Superior temporal gyrus (tissue), 1 donor: ENCODE data around the gene ELF4.

ENCODE experiments used
- DNase-seq: peaks from one replicate; pipeline ENCODE4 v3.0.0-alpha.2; 2016; ENCODE audit errors: extremely low spot score

ELF4 gene

GRCh38 chrX:130110379-130111219 is at the start of gene ELF4:
TSS of gene ELF4 (minus strand) at chrX:130110497. CDS start at chrX:130081330, 29,167 bp downstream.
- DNase-seq: no peak

GRCh38 chrX:130159776-130160175 is 49.5 kb upstream of the ELF4 start:
- DNase-seq: no peak

- no peak for DNase-seq
Observed at GRCh38 chrX:130158311-130158710, 48.0 kb upstream of the ELF4 start.

- no peak for DNase-seq
Observed at GRCh38 chrX:130155564-130155963, 45.3 kb upstream of the ELF4 start.

- no peak for DNase-seq
Observed at GRCh38 chrX:130147631-130148030, 37.3 kb upstream of the ELF4 start.

- DNase-seq: no peak
Observed at GRCh38 chrX:130145123-130145522, 34.8 kb upstream of the ELF4 start.

- DNase-seq: no peak
Observed at GRCh38 chrX:130144509-130144908, 34.2 kb upstream of the ELF4 start.

- no peak for DNase-seq
Observed at GRCh38 chrX:130139474-130140201, 29.3 kb upstream of the ELF4 start.

- DNase-seq: no peak
Observed at GRCh38 chrX:130136961-130137360, 26.7 kb upstream of the ELF4 start.

GRCh38 chrX:130136496-130136895 is 26.2 kb upstream of the ELF4 start:
- no peak for DNase-seq

- no peak for DNase-seq
Observed at GRCh38 chrX:130130990-130131389, 20.7 kb upstream of the ELF4 start.

GRCh38 chrX:130125091-130125874 is 15.0 kb upstream of the ELF4 start:
- DNase-seq: peak; percentile 21

GRCh38 chrX:130124577-130124976 is 14.3 kb upstream of the ELF4 start:
- DNase-seq: no peak

GRCh38 chrX:130121505-130121800 is 11.2 kb upstream of the ELF4 start:
- no peak for DNase-seq

- DNase-seq: peak; percentile 29
Observed at GRCh38 chrX:130120746-130121504, 10.6 kb upstream of the ELF4 start.

- DNase-seq: no peak
Observed at GRCh38 chrX:130120321-130120731, 10.0 kb upstream of the ELF4 start.

GRCh38 chrX:130119312-130119898 is 9.1 kb upstream of the ELF4 start:
- DNase-seq: no peak

GRCh38 chrX:130118441-130119311 is 8.4 kb upstream of the ELF4 start:
- DNase-seq: no peak

GRCh38 chrX:130117166-130117565 is 6.9 kb upstream of the ELF4 start:
- DNase-seq: no peak
